Keratinocyte (primary cell): ENCODE data around the gene QSOX1. TPM values are rescaled to one million over a fixed set of nuclear protein-coding genes. Genes with fewer than 3 reads are reported as not detected.

ENCODE experiments used
- DNase-seq: peaks from one replicate; pipeline ENCODE4 v3.0.0-alpha.2; 2011; ENCODE audit warnings: low read depth, missing footprints, low spot score
- FAIRE-seq: peaks from 2 replicates; lab custom pipeline; 2011; peaks lifted over from hg19 to GRCh38; lab: Jason Lieb, UNC
- H2AFZ ChIP-seq: 2 replicates; pipeline ENCODE4 v1.6.0; 2012; ENCODE audit warnings: low read length, control low read depth, inconsistent platforms; ENCODE audit not compliant: control insufficient read depth
- H3K27ac ChIP-seq: 2 replicates; pipeline ENCODE4 v1.5.1; 2011; ENCODE audit warnings: low read length; ENCODE audit not compliant: control insufficient read depth, insufficient read depth
- H3K27me3 ChIP-seq: 3 replicates; pipeline ENCODE4 v1.6.0; 2011; ENCODE audit warnings: low read length; ENCODE audit not compliant: control insufficient read depth, insufficient read depth; ENCODE audit errors: extremely low read depth
- H3K36me3 ChIP-seq, 2 experiments: 2 replicates in 1 of 2; 3 replicates in 1 of 2; pipeline ENCODE4 v1.5.1; 2011; ENCODE audit warnings: low read length in 2 of 2, mild to moderate bottlenecking in 1 of 2; ENCODE audit not compliant: control insufficient read depth in 2 of 2, insufficient read depth in 2 of 2; ENCODE audit errors: extremely low read depth in 1 of 2
- H3K4me1 ChIP-seq: 3 replicates; pipeline ENCODE4 v1.5.1; 2011; ENCODE audit warnings: low read length; ENCODE audit not compliant: control insufficient read depth, insufficient read depth; ENCODE audit errors: extremely low read depth
- H3K4me2 ChIP-seq: 3 replicates; pipeline ENCODE4 v1.6.0; 2011; ENCODE audit warnings: low read depth, low read length; ENCODE audit not compliant: control insufficient read depth, insufficient read depth; ENCODE audit errors: extremely low read depth
- H3K4me3 ChIP-seq, 3 experiments: fragments of 200-600 bp in 1 of 3; sonication (generic) in 1 of 3; 2 replicates in 2 of 3; 3 replicates in 1 of 3; pipeline ENCODE4 v1.5.1; 2011 to 2016; ENCODE audit warnings: low read length in 3 of 3, mild to moderate bottlenecking in 3 of 3, control low read depth in 2 of 3, inconsistent platforms in 1 of 3, low read depth in 1 of 3, mixed read lengths in 1 of 3, mixed run types in 1 of 3, moderate library complexity in 1 of 3; ENCODE audit not compliant: control insufficient read depth in 2 of 3, insufficient read depth in 2 of 3; ENCODE audit errors: extremely low read depth in 1 of 3
- H3K79me2 ChIP-seq: 2 replicates; pipeline ENCODE4 v1.6.0; 2012; ENCODE audit warnings: low read length; ENCODE audit not compliant: control insufficient read depth, insufficient read depth
- H3K9ac ChIP-seq: 3 replicates; pipeline ENCODE4 v1.6.0; 2011; ENCODE audit warnings: low read length; ENCODE audit not compliant: control insufficient read depth, insufficient read depth; ENCODE audit errors: extremely low read depth
- H3K9me1 ChIP-seq: 3 replicates; pipeline ENCODE4 v1.6.0; 2011; ENCODE audit warnings: low read length; ENCODE audit not compliant: control insufficient read depth, insufficient read depth; ENCODE audit errors: extremely low read depth
- H3K9me3 ChIP-seq: 2 replicates; pipeline ENCODE4 v1.5.1; 2012; ENCODE audit warnings: low read depth, low read length; ENCODE audit not compliant: control insufficient read depth
- H4K20me1 ChIP-seq: 3 replicates; pipeline ENCODE4 v1.6.0; 2011; ENCODE audit warnings: low read length; ENCODE audit not compliant: control insufficient read depth, insufficient read depth; ENCODE audit errors: extremely low read depth
- EZH2 ChIP-seq: IDR thresholded peaks from one replicate; pipeline ENCODE4 v1.6.1; 2012; ENCODE audit warnings: inconsistent platforms, mild to moderate bottlenecking, low read length, moderate library complexity
- dilution Hi-C: fragments of 300-500 bp; cut with MboI; formaldehyde crosslinking; loops from one replicate; pipeline ENCODE4 v1.7.0; 2020; ENCODE audit warnings: low sequenced_read_pairs; ENCODE audit not compliant: extremely low pct_ligation_motif_present
- polyA plus RNA-seq, 5 experiments: library from polyadenylated mRNA; depleted of rRNA in 3 of 5; stranded (reverse) in 3 of 5; stranded (forward) in 1 of 5; unstranded in 1 of 5; fragments of >200 nt; gene quantifications; 1 replicate in 1 of 5; 2 replicates in 3 of 5; 3 replicates in 1 of 5; pipeline versions ENCODE4 v1.2.1 to v1.2.3, GENCODE V29; 2011 to 2012; ENCODE audit warnings: missing spikeins in 2 of 5, low read depth in 1 of 5, low replicate concordance in 1 of 5
- TF ChIP-seq, protein P1 (sequence below), 3 experiments: IDR thresholded peaks in 1 of 3; conservative IDR thresholded peaks in 1 of 3; optimal IDR thresholded peaks in 1 of 3; 2 replicates in 2 of 3; 3 replicates in 1 of 3; pipeline versions ENCODE3 to v1.5.1; 2011; ENCODE audit warnings: low read length in 3 of 3, mild to moderate bottlenecking in 3 of 3, moderate library complexity in 2 of 3, control low read depth in 1 of 3, inconsistent platforms in 1 of 3; ENCODE audit not compliant: insufficient read depth in 2 of 3; ENCODE audit errors: extremely low read depth in 1 of 3

QSOX1 gene
- polyA plus RNA-seq, 1 donor (not counting 4 experiments of a cell fraction or from before 2014, with no cell fraction given), result 57.6 TPM

DNA sequence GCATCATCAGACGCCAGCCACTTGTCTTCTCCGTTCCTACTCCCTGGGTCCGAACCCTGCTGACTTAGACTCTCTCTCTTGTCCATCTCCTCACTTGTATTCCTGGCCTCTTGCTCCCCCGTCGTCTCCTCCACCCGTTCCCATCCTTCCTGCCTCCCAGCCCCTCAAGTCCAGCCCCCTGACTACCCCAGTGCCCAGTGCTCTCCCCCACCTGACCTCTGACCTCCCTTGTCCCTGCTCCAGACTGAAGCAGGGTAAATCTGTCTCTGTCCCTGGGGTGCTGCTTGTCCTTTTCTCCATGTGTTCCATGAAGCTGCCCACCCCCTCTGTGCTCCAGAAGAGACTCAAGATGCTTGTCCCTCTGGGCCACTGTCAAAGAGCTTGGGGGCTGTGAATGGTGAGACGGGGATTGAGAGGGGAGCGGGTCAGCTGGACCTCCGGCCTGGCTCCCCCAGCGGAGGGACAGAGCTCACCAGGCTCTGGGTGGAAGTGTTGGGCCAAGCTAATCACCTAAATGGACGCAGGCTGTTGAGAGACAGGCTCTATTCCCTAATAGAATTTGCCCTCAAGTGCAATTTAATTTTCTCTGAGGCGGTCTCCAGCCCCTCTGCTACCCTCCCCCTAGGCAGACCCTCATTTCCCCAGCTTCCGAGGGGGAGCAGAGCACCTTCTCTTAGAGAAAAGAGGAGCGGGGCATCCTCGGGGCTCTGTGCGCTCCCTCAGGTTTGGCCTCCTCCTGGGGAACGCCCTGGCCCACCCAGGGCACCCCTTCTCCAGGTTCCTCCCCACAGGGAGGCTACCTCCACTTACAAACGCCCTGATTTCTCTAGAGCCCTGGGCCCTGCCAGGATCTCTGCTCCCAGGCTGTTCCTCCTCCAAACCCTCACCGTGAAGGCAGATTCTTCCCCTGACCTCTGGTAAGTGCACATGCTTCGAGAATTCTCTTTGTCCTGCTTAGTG, 64.4 kb downstream of the QSOX1 start:
- FAIRE-seq, result no peak
- H3K9ac ChIP-seq, result no peak overlapping the region

DNA sequence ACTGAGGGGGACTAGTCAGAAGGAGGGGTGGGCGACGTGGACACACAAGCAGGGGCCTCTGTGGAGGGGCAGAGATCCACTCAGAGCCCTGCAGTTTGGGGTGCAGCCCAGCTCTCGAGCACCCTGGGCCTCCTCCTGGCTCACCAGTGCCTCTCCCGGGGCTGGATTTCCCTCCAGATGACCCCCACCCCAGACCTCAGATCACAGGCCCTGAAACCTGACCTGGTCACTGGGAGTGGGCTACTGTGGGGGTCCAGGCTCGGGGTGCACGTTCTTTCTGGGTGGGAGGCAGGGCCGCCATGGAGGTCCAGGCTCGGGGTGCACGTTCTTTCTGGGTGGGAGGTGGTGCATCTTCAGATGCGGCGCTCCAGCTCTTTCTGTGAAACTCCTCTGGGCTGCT, 65.1 kb downstream of the QSOX1 start:
- Histone ChIP-seq H3K9me3 (no peaks in the 10 kb centered on the region), H3K27me3 (peaks cover 17% of the 10 kb centered on the region), H3K4me3 (no peak overlapping the region), H3K36me3 (no peaks in the 10 kb centered on the region), H3K27ac (no peak overlapping the region), H2AFZ (no peak overlapping the region), H3K9me1 (no peaks in the 10 kb centered on the region), H3K4me1 (no peaks in the 10 kb centered on the region), H3K9ac (no peak overlapping the region), H4K20me1 (no peaks in the 10 kb centered on the region), H3K79me2 (no peaks in the 10 kb centered on the region), H3K4me2 (no peak overlapping the region)
- DNase-seq, result no peak
- TF ChIP-seq, protein P1, sequence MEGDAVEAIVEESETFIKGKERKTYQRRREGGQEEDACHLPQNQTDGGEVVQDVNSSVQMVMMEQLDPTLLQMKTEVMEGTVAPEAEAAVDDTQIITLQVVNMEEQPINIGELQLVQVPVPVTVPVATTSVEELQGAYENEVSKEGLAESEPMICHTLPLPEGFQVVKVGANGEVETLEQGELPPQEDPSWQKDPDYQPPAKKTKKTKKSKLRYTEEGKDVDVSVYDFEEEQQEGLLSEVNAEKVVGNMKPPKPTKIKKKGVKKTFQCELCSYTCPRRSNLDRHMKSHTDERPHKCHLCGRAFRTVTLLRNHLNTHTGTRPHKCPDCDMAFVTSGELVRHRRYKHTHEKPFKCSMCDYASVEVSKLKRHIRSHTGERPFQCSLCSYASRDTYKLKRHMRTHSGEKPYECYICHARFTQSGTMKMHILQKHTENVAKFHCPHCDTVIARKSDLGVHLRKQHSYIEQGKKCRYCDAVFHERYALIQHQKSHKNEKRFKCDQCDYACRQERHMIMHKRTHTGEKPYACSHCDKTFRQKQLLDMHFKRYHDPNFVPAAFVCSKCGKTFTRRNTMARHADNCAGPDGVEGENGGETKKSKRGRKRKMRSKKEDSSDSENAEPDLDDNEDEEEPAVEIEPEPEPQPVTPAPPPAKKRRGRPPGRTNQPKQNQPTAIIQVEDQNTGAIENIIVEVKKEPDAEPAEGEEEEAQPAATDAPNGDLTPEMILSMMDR (optimal IDR thresholded peaks at IDR 0.05 in 1 of 3, IDR thresholded peaks at IDR 0.05 in 1 of 3, conservative IDR thresholded peaks at IDR 0.05 in 1 of 3; ENCODE audit: extremely low read depth in 1 of 3, insufficient read depth in 2 of 3, low read length in 3 of 3), result no peak
- TF ChIP-seq EZH2, result no peak
- dilution Hi-C loops, result no loop called here
- FAIRE-seq, result no peak

More for the DNA sequence above, 64.4 kb downstream of the QSOX1 start:
- no peaks in the 10 kb centered on the region for H3K4me1 ChIP-seq
- no peaks in the 10 kb centered on the region for H3K9me3 ChIP-seq
- H3K27ac ChIP-seq, result no peak overlapping the region
- dilution Hi-C loops, result no loop called here
- no peak overlapping the region for H3K4me2 ChIP-seq
- DNase-seq, result no peak
- H3K4me3 ChIP-seq, result no peak overlapping the region
- peaks cover 11% of the 10 kb centered on the region for H3K27me3 ChIP-seq
- TF ChIP-seq, protein P1 (optimal IDR thresholded peaks at IDR 0.05 in 1 of 3, IDR thresholded peaks at IDR 0.05 in 1 of 3, conservative IDR thresholded peaks at IDR 0.05 in 1 of 3; ENCODE audit: extremely low read depth in 1 of 3, insufficient read depth in 2 of 3, low read length in 3 of 3), result no peak
- no peak for TF ChIP-seq EZH2
- H3K36me3 ChIP-seq, result no peaks in the 10 kb centered on the region
- no peak overlapping the region for H2AFZ ChIP-seq
- no peaks in the 10 kb centered on the region for H3K9me1 ChIP-seq
- H4K20me1 ChIP-seq, result no peaks in the 10 kb centered on the region
- no peaks in the 10 kb centered on the region for H3K79me2 ChIP-seq
